ENCODE measurements around the gene SYNPO2.
"Not testable (repeated sequence)": the region's sequence is repeated elsewhere in the genome, so short reads cannot be mapped to it uniquely, and the experiment has no call there.

SYNPO2 gene

DNA sequence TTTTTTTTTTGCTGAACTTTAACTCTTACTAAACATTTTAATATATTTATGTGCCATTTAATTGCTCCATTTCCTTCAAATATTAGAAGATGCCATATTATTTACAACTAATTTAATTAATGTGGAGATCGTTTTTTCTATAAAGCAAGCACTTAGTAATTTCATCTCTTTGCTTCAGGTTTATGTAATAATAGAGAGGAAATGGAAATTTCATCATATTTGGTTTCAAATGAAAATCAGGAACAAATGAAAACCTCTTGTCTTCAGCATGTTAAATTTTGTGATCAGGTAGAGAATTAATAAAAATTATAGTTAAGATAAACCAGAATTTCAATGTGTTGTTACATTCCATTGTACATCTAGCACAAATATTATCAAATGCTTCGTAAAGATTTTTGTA, 120.1 kb downstream of the SYNPO2 start:
- DNase-seq: no peak

DNA sequence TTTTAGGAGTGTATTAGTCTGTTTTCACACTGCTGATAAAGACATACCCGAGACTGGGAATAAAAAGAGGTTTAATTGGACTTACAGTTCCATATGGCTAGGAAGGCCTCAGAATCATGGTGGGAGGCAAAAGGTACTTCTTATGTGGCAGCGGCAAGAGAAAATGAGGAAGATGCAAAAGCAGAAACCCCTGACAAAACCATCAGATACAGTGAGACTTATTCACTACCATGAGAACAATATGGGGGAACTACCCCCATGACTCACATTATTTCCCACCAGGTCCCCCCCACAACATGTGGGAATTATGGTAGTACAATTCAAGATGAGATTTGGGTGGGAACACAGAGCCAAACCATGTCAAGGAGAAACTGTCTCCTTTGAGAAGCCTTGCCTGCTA, 121.6 kb downstream of the SYNPO2 start:
- DNase-seq: peak; percentile 2

DNA sequence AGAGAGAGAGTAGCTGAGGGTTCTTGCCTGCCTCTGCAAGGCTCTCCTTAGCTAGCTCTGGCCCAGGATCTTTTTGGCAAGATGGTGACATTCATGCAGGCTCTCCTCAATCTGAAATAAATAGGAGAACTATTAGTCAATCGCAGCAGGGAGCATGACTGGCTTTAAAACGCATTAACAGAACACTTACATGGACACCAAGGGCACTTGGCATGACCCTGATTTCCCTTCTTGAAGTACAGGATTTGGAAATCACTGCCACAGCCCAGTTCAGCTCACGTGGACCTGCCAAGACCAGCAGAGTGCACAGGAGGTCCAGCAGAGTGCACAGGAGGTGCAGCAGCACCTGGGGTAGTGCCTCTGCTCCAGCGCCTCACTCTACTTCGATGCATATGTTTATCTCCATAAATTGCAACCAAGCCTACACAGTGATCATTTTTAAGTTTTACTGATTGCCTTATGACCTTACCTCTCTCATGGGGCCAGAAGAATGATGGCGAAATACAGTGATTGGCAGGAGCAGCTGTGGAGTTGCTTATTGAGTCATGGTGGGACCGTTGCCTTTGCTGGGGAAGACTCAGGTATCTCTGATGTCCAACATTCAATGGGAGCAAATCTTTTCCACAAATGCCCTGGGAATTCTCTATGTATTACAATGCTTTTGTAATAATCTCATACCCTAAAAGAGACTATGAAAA, 122.4 kb downstream of the SYNPO2 start:
- no peak for DNase-seq

DNA sequence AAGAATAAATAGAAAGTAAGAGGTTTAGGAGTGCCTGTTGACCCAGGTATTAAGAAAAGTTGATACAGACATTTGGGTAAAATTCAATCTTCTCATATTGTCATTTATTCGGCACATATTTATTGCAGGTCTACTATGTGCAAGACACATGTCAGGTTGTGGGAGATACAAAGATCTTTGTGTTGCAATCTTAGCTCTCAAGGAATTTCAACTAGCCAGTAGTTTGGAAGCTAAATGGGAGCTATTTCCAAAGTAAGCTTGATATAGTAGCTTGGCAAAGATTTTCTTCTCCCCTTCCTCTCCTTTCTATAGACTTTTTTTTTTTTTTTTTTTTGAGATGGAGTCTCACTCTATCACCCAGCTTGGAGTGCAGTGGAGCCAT, 122.9 kb downstream of the SYNPO2 start:
- DNase-seq: no peak

DNA sequence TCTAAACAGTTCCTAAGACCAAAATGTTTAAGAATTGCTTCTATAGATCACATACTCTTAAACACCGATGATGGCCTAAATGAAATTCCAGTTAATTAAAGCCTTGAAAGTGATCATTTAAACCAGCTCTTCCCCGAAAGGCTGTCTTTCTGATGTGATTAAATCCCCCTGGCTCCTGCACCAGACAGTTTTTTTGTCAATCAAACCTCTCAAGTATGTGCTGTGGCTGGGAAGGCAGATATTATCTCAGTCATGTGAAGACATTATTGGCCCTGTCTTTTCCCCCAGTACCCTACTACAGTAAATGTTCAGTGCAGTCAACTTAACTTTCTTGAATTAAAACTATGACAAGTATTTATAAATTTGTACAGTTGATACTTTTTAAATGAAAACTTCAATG, 126.0 kb downstream of the SYNPO2 start:
- DNase-seq: no peak

DNA sequence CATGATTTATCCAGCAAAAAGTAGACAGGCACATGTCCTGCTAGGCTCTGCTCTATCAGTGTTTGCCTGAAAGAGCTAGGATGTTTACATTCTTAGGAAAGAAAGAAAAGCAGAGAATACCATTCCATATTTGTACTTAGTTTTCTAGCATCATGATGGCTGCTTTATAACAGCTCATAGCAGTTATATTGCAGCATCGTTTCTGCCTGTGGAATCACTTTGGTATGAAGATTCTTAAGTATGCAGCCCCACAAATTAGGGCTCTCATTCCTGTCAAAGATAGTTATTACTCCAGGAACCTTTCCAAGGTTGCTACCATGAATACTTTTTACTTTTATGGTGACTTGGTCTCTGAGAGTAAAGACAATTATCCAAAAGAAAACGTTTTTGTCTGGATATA, 128.0 kb downstream of the SYNPO2 start:
- no peak for DNase-seq

DNA sequence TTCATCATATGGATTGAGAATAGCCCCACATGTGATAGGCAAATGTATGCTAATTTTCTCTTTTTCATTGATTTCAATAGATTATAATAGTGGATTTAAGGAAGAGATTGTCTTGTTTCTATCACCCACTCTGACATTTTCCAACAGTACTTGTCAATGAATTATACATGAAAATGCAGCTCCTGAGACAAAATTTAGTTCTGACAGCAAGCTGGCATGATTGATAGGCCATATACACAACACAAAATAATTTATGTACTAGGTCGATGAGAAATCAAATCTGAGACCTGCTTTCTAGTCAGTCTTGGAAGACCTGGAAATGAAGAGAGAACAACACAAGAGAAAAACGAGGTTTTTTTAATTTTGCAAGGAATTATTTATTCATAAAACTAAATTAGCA, 129.0 kb downstream of the SYNPO2 start:
- no peak for DNase-seq

DNA sequence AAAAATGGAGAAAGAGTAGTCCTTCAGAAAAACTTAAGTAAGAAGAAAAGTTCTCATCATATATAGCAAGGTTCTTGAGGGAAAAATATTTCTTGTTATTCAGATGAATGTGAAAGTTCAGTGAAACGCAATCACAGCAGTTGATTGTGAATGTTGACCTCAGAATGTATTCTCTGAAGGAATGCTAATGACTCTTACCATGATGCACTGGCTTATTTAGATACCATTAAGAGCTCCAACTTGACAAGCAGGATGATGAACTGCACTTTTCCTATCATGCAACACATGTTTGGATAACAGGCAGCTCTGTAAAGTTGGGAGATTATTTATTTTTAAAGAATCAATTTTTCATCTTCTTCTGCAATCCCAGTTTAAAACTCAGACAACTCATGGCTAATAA, 131.5 kb downstream of the SYNPO2 start:
- DNase-seq: no peak

DNA sequence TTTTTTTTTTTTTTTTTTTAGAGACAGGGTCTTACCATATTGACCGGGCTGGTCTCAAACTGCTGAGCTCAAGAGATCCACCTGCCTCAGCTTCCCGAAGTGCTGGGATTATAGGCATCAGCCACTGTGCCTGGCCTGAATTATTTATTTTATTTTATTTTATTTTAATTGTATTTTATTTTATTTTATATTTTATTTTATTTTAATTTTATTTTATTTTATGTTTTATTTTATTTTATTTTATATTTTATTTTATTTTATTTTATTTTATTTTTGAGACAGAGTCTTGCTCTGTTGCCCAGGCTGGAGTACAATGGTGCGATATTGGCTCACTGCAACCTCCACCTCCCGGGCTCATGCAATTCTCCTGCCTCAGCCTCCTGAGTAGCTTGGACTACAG, 133.9 kb downstream of the SYNPO2 start:
- DNase-seq: not testable (repeated sequence)

DNA sequence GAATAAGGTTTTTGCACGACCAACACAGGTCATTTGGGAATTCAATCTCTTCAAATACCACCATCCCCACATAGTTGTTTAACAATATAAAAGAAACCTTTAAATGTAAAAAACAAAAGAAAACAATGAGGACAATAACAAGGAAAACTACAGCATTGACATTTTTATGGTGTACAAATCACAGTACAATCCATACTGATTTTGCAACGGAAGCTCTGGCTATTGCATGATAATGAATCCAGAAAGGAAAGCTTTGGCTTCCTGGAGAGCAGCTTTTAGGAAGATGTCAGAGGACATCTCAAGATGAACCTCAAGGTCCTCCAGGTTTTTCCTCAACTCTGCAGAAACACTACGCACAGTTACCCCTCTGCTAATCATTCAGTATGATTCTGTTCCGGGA, 135.4 kb downstream of the SYNPO2 start:
- no peak for DNase-seq

DNA sequence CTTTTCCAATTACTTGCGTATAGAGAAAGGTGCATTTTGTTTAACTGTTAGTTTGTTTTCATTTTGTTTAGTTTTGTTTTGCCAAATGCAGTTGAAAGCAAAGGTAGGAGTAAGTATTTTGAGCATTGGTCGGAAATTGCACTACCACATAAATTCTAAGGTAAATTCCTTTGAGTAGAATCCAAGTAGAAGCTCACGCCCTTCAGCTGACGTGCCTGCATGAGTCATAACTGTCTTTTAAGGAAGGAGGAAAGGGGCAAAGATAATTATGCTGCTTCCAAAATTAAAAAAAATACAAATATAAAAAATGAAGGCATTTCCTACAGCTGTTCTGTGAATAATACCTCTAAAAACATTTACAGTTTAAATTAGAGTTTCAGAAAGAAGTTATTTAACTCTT, 136.8 kb downstream of the SYNPO2 start:
- peak; percentile 62 for DNase-seq

DNA sequence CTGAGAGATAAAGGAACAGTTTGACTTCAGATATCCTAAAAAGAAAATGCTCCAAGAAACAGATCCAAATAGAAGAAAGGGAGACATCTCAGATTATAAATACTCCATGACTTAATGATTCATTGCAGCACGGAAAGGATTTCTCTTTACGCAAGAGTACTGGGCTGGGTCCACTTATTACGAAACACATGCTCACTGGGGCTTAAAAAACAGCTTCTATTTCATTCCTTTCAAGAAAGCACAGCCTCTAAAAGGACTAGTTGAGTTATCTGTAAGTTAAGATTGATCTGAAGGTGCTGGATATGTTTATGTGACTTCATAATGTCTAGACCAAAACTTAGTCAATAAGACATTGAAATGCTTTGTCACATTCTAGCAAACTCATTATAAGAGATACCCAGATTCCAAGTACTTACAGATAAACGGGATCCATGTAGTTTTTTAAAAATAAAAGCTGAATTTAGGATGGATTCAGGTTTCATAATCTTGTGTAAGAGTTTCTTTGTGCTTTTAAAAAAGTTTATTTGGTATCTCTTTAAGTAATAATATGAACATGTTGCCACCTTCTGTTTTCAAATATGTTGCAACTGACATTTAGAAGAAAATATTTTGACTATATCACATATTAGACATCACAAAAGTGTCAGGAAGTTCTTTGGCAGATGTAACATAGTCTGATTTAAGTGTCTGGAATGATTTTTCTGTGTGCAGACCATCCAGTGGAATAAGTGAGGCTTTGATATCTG, 137.4 kb downstream of the SYNPO2 start:
- peak; percentile 81 for DNase-seq

DNA sequence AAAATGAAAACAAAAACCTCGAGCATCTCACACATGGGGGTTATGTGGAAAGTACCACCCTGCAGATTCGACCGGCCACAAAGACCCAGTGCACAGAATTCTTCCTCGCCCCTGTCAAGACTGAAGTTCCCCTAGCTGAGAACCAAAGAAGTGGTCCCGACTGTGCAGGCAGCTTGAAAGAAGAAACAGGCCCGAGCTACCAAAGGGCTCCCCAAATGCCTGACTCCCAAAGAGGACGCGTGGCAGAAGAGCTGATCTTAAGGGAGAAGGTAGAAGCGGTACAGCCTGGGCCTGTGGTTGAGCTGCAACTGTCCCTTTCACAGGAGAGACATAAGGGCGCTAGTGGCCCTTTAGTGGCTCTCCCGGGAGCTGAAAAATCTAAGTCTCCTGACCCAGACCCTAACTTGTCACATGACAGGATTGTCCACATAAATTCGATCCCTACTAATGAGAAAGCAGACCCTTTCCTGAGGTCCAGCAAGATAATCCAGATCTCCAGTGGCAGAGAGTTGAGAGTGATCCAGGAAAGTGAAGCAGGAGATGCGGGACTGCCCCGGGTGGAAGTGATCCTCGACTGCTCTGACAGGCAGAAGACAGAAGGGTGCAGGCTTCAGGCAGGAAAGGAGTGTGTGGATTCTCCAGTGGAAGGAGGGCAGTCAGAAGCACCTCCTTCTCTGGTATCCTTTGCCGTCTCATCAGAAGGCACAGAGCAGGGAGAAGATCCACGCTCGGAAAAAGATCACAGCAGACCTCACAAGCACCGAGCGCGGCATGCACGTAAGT, 138.2 kb downstream of the SYNPO2 start:
- no peak for DNase-seq

DNA sequence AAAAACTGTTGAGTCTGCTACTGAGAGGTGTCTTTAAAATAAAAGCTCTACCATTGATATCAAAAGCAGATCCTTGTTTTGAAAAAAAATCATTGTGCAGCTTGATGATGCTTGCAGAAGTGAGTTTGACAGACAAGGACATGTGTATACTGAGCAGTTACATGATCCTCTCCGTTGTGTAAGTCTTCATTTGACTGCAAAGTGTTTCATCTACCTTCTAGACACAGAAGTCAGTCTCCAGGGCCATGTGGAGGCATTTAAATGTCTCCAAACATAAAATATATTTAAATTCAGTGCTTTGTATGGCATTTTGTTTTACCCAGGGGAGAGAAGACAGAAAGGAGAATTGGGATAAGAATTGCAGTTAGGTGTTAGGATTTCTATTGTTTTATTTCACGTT, 139.2 kb downstream of the SYNPO2 start:
- no peak for DNase-seq

DNA sequence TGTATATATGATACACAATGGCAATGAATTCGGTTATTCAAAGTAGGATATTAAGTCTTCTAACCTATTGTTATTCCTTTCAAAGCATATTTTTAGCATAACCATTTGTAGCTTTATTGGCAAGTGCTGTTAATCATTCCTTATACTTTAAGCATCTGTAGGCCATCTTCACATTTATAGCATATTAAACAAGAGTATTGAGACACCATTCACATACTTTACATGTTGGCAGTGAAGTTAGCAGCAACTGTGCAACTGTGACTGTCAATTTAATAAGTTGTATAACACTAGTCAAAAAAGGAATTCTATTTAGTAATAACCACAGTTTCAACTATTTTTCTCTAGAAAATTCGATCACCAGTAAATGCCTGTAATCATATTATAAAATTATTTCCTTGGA, 139.6 kb downstream of the SYNPO2 start:
- DNase-seq: no peak

DNA sequence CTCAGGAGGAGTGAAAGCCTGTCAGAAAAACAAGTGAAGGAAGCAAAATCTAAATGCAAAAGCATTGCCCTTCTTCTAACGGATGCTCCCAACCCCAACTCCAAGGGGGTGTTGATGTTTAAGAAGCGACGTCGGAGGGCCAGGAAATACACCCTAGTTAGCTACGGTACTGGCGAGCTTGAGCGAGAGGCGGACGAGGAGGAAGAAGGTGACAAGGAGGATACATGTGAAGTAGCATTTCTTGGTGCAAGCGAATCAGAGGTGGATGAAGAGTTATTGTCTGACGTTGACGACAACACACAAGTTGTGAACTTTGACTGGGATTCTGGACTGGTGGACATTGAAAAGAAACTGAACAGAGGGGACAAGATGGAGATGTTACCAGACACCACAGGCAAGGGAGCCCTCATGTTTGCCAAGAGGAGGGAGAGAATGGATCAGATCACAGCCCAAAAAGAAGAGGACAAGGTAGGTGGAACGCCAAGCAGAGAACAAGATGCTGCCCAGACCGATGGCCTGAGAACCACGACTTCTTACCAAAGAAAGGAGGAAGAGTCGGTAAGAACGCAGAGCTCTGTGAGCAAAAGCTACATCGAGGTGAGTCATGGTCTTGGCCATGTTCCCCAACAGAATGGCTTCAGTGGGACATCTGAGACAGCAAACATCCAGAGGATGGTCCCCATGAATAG, 141.3 kb downstream of the SYNPO2 start:
- DNase-seq: no peak

DNA sequence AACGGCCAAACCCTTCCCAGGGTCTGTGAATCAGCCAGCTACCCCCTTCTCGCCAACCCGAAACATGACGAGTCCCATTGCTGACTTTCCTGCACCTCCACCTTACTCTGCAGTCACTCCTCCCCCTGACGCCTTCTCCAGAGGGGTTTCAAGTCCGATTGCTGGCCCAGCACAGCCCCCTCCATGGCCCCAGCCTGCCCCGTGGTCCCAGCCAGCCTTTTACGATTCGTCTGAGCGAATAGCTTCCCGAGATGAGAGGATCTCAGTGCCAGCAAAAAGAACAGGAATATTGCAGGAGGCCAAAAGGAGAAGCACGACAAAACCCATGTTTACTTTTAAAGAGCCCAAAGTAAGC, 141.9 kb downstream of the SYNPO2 start:
- DNase-seq: no peak

DNA sequence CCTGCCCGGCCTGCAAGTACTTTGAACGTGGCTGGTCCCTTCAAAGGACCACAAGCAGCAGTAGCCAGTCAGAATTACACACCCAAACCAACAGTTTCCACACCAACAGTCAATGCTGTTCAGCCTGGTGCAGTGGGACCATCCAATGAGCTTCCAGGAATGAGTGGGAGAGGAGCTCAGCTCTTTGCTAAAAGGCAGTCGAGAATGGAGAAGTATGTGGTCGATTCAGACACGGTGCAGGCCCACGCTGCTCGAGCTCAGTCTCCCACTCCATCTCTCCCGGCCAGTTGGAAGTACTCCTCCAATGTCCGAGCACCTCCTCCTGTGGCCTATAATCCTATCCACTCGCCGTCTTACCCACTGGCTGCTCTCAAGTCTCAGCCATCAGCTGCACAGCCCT, 142.6 kb downstream of the SYNPO2 start:
- DNase-seq: no peak

DNA sequence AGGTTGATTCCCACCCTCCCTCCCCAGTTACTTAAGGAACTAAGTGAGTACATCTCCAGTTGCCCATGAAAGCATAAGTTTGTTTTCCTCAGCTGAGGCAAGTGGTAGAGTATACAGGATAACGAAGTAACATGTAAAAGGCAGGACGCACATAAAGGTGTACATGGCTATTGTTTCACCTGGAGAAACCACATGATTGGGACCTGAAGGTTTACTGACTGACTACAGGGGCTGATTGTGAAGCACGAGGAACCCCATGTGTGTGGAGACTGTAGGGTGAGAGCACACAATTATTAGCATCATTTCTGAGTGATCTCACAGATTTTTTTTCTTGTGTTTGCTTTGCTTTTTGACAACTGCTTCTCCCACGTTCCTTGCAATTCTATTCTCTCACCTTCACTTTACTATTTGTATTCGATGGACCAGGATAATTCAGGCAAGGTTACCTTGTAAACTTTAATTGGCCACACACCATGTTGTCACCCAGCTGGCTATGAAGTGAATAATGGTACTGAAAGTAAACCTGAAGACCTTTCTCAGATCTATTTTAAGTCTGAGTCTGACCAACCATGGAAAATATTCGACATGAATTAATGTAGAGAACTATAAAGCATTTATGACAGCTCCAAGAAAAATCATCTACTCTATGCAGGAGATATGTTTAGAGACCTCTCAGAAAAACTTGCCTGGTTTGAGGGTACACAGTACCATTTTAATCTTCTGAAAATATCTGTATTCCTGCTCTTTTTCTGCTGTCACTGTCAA, 144.4 kb downstream of the SYNPO2 start:
- no peak for DNase-seq

DNA sequence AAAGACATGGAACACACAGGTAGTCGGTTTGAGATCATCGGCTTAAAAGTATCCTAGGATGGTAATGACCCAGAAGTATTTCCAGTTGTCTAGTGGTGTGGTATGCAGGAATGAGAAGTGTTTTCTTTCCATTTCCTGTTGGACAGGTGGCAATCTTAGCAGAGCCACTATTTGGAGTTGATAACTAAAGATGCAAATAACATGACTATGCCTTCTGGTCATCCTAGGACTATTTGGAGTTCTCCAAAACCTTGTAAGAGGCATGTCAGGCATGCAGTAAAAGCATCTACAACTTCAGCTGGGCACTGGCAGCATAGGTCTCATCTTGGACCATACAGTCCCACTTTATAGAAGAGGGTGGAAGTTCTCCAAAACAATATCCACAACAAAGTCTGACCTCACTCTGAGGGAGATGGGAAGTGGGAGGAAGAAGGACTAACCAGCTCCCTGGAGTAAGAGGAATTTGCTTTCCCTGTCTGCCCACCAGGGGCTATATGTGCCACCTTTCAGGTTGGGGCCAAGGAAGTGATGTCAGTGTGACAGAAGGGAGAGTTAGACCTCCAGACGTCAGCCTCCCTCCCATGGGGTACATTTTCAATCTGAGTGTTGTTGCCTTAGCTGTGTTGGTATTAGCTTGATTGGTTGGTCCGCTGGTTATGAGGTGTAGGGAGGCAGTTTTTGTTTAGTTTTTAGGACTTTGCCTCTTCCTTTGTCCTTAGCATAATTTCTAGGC, 145.8 kb downstream of the SYNPO2 start:
- DNase-seq: no peak

DNA sequence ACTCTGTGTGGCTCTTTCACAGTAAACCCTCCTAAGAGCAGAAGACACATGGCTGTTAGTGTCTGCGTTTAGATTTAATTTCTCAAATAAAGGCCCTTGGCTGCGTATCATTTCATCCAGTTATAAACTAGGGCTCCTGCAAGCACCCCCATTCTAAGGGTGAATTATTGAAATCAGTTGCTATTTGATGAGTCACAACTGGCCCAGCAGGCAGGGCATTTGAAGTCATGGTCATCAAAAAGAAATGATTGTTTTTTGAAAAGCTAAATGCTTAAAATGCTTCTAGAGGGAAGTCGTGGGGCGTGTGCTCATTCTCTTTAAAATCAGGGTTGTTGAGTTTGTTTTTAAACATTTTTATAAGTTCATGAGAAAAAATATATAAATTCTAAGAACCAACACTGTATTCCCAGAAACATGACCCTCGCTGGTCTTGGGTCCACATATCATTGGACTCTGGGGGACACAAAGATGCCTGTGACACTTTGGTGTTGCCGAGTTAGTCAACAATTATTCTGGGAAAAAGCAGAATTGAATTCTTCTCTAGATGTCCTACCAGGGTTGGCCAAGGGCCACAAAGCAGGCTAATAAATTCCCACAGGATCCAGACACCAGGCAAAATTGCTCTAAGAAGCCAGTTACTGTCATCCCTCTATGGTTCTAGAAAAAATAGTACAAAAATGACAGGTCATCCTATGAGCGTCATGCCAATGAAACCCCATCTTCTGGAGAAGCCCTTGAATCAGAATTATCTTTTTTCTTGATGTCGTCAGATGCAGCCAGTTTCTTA, 147.5 kb downstream of the SYNPO2 start:
- DNase-seq: no peak
